Measurements from ENCODE around the gene PGLYRP1.

The PGLYRP1 gene

GRCh38 chr19:46036744-46037128 lies 13.9 kb upstream of the PGLYRP1 start:
- no peak for TF ChIP-seq CTCF (conservative IDR thresholded peaks at IDR 0.05; ENCODE audit: low read depth, low read length)
- no peaks in the 10 kb centered on the region for H3K4me1 ChIP-seq (ENCODE audit: low read depth, poor library complexity, severe bottlenecking)
- no peak overlapping the region for H3K9ac ChIP-seq
- no peak overlapping the region for H3K4me3 ChIP-seq (IDR thresholded peaks at IDR 0.05; ENCODE audit: insufficient read depth, low read depth, low read length)
- H3K79me2 ChIP-seq (ENCODE audit: insufficient read depth, low read depth) = no peaks in the 10 kb centered on the region
- no peaks in the 10 kb centered on the region for H3K36me3 ChIP-seq (ENCODE audit: insufficient read depth)
- no peak overlapping the region for H3K27ac ChIP-seq
- no peak overlapping the region for H3K4me2 ChIP-seq
- no peaks in the 10 kb centered on the region for H4K20me1 ChIP-seq (ENCODE audit: insufficient read depth)
- no peaks in the 10 kb centered on the region for H3K27me3 ChIP-seq (ENCODE audit: insufficient read depth, low read depth)
- H2AFZ ChIP-seq (ENCODE audit: low read depth) = no peak overlapping the region

GRCh38 chr19:46035986-46036743 lies 13.3 kb upstream of the PGLYRP1 start:
- TF ChIP-seq CTCF (conservative IDR thresholded peaks at IDR 0.05; ENCODE audit: low read depth, low read length) = no peak
- no peak overlapping the region for H3K27ac ChIP-seq
- H2AFZ ChIP-seq (ENCODE audit: low read depth) = no peak overlapping the region
- no peak overlapping the region for H3K9ac ChIP-seq
- H3K4me3 ChIP-seq (IDR thresholded peaks at IDR 0.05; ENCODE audit: insufficient read depth, low read depth, low read length) = no peak overlapping the region
- no peaks in the 10 kb centered on the region for H3K27me3 ChIP-seq (ENCODE audit: insufficient read depth, low read depth)
- no peaks in the 10 kb centered on the region for H3K79me2 ChIP-seq (ENCODE audit: insufficient read depth, low read depth)
- no peaks in the 10 kb centered on the region for H3K4me1 ChIP-seq (ENCODE audit: low read depth, poor library complexity, severe bottlenecking)
- H3K4me2 ChIP-seq = no peak overlapping the region
- H3K36me3 ChIP-seq (ENCODE audit: insufficient read depth) = no peaks in the 10 kb centered on the region
- no peaks in the 10 kb centered on the region for H4K20me1 ChIP-seq (ENCODE audit: insufficient read depth)

GRCh38 chr19:46035546-46035945 lies 12.7 kb upstream of the PGLYRP1 start:
- H4K20me1 ChIP-seq (ENCODE audit: insufficient read depth) = no peaks in the 10 kb centered on the region
- no peak for TF ChIP-seq CTCF (conservative IDR thresholded peaks at IDR 0.05; ENCODE audit: low read depth, low read length)
- H3K27ac ChIP-seq = no peak overlapping the region
- no peaks in the 10 kb centered on the region for H3K36me3 ChIP-seq (ENCODE audit: insufficient read depth)
- no peaks in the 10 kb centered on the region for H3K79me2 ChIP-seq (ENCODE audit: insufficient read depth, low read depth)
- H2AFZ ChIP-seq (ENCODE audit: low read depth) = no peak overlapping the region
- no peaks in the 10 kb centered on the region for H3K27me3 ChIP-seq (ENCODE audit: insufficient read depth, low read depth)
- no peak overlapping the region for H3K9ac ChIP-seq
- H3K4me2 ChIP-seq = no peak overlapping the region
- H3K4me3 ChIP-seq (IDR thresholded peaks at IDR 0.05; ENCODE audit: insufficient read depth, low read depth, low read length) = no peak overlapping the region
- no peaks in the 10 kb centered on the region for H3K4me1 ChIP-seq (ENCODE audit: low read depth, poor library complexity, severe bottlenecking)

GRCh38 chr19:46033401-46033800 lies 10.5 kb upstream of the PGLYRP1 start:
- Histone ChIP-seq H3K27me3 (ENCODE audit: insufficient read depth, low read depth) (no peaks in the 10 kb centered on the region), H3K4me1 (ENCODE audit: low read depth, poor library complexity, severe bottlenecking) (no peaks in the 10 kb centered on the region), H3K4me3 (IDR thresholded peaks at IDR 0.05; ENCODE audit: insufficient read depth, low read depth, low read length) (no peak overlapping the region), H3K4me2 (no peak overlapping the region), H3K36me3 (ENCODE audit: insufficient read depth) (no peaks in the 10 kb centered on the region), H2AFZ (ENCODE audit: low read depth) (no peak overlapping the region), H3K27ac (no peak overlapping the region), H4K20me1 (ENCODE audit: insufficient read depth) (no peaks in the 10 kb centered on the region), H3K79me2 (ENCODE audit: insufficient read depth, low read depth) (no peaks in the 10 kb centered on the region), H3K9ac (no peak overlapping the region)
- TF ChIP-seq CTCF (conservative IDR thresholded peaks at IDR 0.05; ENCODE audit: low read depth, low read length) = no peak

Measured in KMS-11 (cell line).